ENCODE measurements around the gene CABLES1. TPM values are rescaled to one million over a fixed set of nuclear protein-coding genes. Genes with fewer than 3 reads are reported as not detected.
"Not testable (repeated sequence)": the region's sequence is repeated elsewhere in the genome, so short reads cannot be mapped to it uniquely, and the experiment has no call there.

The CABLES1 gene
- total and polyA plus RNA-seq, 12 donors, result 2.1 to 11.9 (median 5.3) TPM

DNA sequence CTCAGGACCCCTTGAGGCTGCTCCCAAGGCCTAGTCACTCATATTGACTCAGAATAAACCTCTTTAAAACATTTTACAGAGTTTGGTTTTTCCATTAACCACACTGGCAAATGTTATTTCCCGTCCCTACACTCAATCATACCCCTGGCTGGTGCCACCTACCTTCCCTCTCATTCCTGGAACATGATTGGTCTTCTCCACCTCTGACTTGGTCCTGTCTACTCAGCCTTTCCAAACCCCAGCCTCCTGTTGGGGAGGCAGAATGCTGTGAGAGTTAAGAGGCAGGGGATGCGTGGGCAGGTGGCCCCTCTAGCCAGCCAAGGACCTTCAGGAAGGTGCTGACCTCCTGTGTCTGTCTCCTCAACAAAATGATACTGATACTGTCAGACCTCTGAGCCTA is 149.3 kb downstream of the CABLES1 start:
- H3K4me1 ChIP-seq (replicated peaks in 1 of 2), result no peaks in the 10 kb centered on the region
- WGBS, 4 donors, result 92 to 95% (median 93%) methylated on average over 2 of the region's 2 CpGs
- H3K9me3 ChIP-seq (replicated peaks in 1 of 3), result no peaks in the 10 kb centered on the region
- no peaks in the 10 kb centered on the region for H3K36me3 ChIP-seq (replicated peaks in 1 of 2)
- no peak overlapping the region for H3K4me3 ChIP-seq
- DNase-seq, result no peak
- no peaks in the 10 kb centered on the region for H3K27me3 ChIP-seq
- intact Hi-C loops (cut with DNase I), result no loop called here
- no peak overlapping the region for H3K27ac ChIP-seq
- TF ChIP-seq, protein P1, sequence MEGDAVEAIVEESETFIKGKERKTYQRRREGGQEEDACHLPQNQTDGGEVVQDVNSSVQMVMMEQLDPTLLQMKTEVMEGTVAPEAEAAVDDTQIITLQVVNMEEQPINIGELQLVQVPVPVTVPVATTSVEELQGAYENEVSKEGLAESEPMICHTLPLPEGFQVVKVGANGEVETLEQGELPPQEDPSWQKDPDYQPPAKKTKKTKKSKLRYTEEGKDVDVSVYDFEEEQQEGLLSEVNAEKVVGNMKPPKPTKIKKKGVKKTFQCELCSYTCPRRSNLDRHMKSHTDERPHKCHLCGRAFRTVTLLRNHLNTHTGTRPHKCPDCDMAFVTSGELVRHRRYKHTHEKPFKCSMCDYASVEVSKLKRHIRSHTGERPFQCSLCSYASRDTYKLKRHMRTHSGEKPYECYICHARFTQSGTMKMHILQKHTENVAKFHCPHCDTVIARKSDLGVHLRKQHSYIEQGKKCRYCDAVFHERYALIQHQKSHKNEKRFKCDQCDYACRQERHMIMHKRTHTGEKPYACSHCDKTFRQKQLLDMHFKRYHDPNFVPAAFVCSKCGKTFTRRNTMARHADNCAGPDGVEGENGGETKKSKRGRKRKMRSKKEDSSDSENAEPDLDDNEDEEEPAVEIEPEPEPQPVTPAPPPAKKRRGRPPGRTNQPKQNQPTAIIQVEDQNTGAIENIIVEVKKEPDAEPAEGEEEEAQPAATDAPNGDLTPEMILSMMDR (IDR thresholded peaks at IDR 0.05), result no peak
- no peak for TF ChIP-seq POLR2A (IDR thresholded peaks at IDR 0.05)

DNA sequence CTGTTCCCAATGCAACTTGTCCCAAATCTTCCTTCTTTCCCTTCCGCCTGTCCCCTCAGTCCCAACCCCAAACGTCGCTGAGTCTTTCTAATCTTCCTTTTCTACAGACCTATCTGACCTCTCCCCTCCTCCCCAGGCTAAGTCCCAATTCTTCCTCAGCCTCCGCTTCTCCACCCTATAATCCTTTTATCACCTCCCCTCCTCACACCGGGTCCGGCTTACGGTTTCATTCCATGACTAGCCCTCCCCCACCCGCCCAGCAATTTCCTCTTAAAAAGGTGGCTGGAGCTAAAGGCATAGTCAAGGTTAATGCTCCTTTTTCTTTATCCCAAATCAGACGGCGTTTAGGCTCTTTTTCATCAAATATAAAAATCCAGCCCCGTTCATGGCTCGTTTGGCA is 150.3 kb downstream of the CABLES1 start:
- H3K36me3 ChIP-seq (replicated peaks in 1 of 2); H3K4me1 ChIP-seq (replicated peaks in 1 of 2); H3K4me3 ChIP-seq; intact Hi-C loops (cut with DNase I); DNase-seq; H3K9me3 ChIP-seq (replicated peaks in 1 of 3); H3K27ac ChIP-seq; H3K27me3 ChIP-seq: not testable (repeated sequence)
- WGBS, 4 donors, result 85 to 91% (median 87%) methylated on average over 12 of the region's 12 CpGs

DNA sequence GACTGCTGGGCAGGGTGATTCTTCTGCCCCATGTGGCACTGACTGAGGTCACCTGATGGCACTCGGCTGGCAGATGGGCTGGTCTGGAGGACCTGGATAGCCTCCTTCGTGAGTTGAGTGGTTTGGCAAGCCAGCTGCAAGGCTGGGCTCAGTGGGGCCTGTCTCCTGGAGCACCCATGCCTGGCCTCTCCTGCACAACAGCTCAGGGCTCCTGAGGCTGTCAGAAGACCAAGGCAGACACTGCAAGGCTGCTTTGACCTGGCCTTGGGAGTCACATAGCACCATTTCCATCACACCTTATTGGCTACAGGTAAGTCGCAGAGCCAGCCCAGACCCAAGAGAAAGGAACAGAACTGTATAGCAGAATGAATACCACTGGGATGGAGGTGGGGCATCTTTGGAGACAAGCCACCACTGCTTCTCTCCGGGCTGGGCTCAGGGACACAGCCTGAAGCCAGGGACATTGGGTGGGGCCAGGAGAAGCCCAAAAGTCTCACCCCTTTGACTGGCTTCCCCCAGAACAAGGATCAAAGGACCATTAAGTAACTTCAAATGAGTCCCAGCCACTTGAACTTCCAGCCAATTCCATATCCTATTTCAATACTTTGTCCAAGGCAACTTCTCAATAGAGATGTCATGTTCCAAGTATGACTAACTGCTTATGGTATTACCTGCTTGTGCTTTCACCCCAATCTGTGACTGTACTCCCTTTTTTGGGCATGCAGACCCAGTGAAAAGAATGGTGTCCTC is 156.3 kb downstream of the CABLES1 start:
- no peak for DNase-seq
- no peaks in the 10 kb centered on the region for H3K36me3 ChIP-seq (replicated peaks in 1 of 2)
- H3K27ac ChIP-seq, result no peak overlapping the region
- intact Hi-C loops (cut with DNase I), result no loop called here
- H3K4me3 ChIP-seq, result no peak overlapping the region
- 61 to 88% (median 83%) methylated on average over 2 to 4 of the region's 4 CpGs for WGBS, 4 donors
- H3K9me3 ChIP-seq (replicated peaks in 1 of 3), result no peaks in the 10 kb centered on the region
- no peak for TF ChIP-seq POLR2A (IDR thresholded peaks at IDR 0.05)
- TF ChIP-seq, protein P1 (IDR thresholded peaks at IDR 0.05), result no peak
- H3K27me3 ChIP-seq, result no peaks in the 10 kb centered on the region
- no peaks in the 10 kb centered on the region for H3K4me1 ChIP-seq (replicated peaks in 1 of 2)

DNA sequence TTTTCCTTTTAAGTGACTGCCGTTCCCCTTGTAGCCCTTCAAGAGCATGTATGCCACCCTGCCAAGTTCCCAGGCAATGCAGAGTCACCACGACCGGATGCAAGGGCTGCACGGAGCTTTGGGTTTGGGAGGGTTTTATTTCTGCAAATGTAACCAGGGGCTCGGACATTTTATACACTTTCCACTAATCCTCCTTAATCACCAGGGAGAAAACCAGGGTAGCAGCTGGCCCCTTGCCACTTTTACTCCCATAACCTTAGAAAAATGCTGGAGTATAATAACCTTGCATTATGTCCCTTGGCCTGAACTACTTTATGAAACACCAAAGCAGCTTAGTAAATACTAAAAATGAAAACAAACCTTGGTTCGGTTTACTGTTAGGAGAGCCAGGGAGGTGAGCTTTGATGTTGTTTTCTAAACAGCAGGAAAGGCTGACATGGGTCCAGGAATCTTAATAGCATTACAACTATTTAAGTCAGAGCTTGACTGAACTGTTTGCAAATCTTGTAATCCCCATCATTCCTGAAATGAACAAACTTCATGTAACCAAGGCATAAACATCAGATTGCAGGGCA is 165.0 kb downstream of the CABLES1 start:
- H3K9me3 ChIP-seq (replicated peaks in 1 of 3), result no peaks in the 10 kb centered on the region
- TF ChIP-seq, protein P1 (IDR thresholded peaks at IDR 0.05), result no peak
- no peak for TF ChIP-seq POLR2A (IDR thresholded peaks at IDR 0.05)
- H3K27ac ChIP-seq, result no peak overlapping the region
- no peak for DNase-seq
- H3K4me1 ChIP-seq (replicated peaks in 1 of 2), result no peaks in the 10 kb centered on the region
- WGBS, 4 donors, result 71 to 78% (median 74%) methylated on average over 6 of the region's 6 CpGs
- no peak overlapping the region for H3K4me3 ChIP-seq
- no peaks in the 10 kb centered on the region for H3K36me3 ChIP-seq (replicated peaks in 1 of 2)
- intact Hi-C loops (cut with DNase I), result no loop called here
- no peaks in the 10 kb centered on the region for H3K27me3 ChIP-seq

DNA sequence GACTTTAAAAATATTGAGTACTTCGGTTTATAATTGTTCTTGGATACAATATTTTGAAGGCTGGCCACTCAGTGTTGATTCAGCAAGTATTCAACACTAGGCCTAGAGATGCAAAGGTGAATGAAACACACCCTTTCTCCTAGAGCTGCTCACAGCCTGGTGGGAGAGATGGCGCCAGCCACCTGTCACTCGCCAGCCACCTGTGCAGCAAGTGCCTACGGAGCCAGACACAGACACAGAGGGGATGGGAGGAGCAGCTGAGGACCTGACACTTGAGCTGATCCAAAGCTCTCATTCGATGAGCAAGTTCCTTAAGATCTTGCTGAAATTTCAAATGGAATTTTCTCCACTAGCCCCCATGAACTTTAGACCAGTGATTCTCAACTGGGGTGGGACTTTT is 166.7 kb downstream of the CABLES1 start:
- intact Hi-C loops (cut with DNase I), result no loop called here
- no peaks in the 10 kb centered on the region for H3K36me3 ChIP-seq (replicated peaks in 1 of 2)
- no peak for TF ChIP-seq POLR2A (IDR thresholded peaks at IDR 0.05)
- TF ChIP-seq, protein P1 (IDR thresholded peaks at IDR 0.05), result no peak
- no peak overlapping the region for H3K27ac ChIP-seq
- 93 to 99% (median 94%) methylated on average over 4 to 5 of the region's 5 CpGs for WGBS, 4 donors
- no peaks in the 10 kb centered on the region for H3K4me1 ChIP-seq (replicated peaks in 1 of 2)
- no peaks in the 10 kb centered on the region for H3K9me3 ChIP-seq (replicated peaks in 1 of 3)
- no peak for DNase-seq
- no peaks in the 10 kb centered on the region for H3K27me3 ChIP-seq
- H3K4me3 ChIP-seq, result no peak overlapping the region

Measured in adrenal gland (tissue), 12 donors.